Body of pancreas (tissue), 4 donors: ENCODE measurements around the gene NECTIN2.

Source experiments
- CTCF ChIP-seq, 7 experiments: fragments of 450-650 bp in 4 of 7; fragments of 200-600 bp in 3 of 7; sonication (generic) in 3 of 7; IDR thresholded peaks; one replicate each; pipeline ENCODE4 v1.5.1; 2016 to 2019; ENCODE audit warnings: antibody characterized with exemption in 7 of 7
- POLR2A ChIP-seq, 3 donors: fragments of 450-650 bp; IDR thresholded peaks; one replicate each; pipeline ENCODE4 v1.6.1; 2016; ENCODE audit warnings: antibody characterized with exemption in 3 of 3, mild to moderate bottlenecking in 2 of 3

GRCh38 chr19:44851427-44851826, 5.3 kb downstream of the NECTIN2 start:
- TF ChIP-seq CTCF (IDR thresholded peaks at IDR 0.05), result no peak
- no peak for TF ChIP-seq POLR2A (IDR thresholded peaks at IDR 0.05)
